ENCODE results near the gene STK31. TPM values are rescaled to one million over a fixed set of nuclear protein-coding genes. Genes with fewer than 3 reads are reported as not detected.

Gene STK31
- total RNA-seq, 4 donors from 2014 or later, result 2.1 TPM; not detected in 2

- no peaks in the 10 kb centered on the region for H3K27me3 ChIP-seq
- no peaks in the 10 kb centered on the region for H3K9me3 ChIP-seq
- no peak overlapping the region for H3K27ac ChIP-seq
- H3K36me3 ChIP-seq, result no peaks in the 10 kb centered on the region
- no peak overlapping the region for H3K4me3 ChIP-seq
- intact Hi-C loops (cut with DNase I; ENCODE audit: low total_unique reads), result no loop called here
- no peak for TF ChIP-seq POLR2A (IDR thresholded peaks at IDR 0.05)
- peak in 2 of 4 experiments; percentile 12 to 38 for TF ChIP-seq CTCF (IDR thresholded peaks at IDR 0.05)
- peak in 1 of 2 donors; percentile 19 for DNase-seq
- H3K4me1 ChIP-seq, result no peaks in the 10 kb centered on the region
These were observed 13.0 kb upstream of the STK31 start for GRCh38 chr7:23696916-23697441.

GRCh38 chr7:23698822-23699221 is 11.2 kb upstream of the STK31 start:
- TF ChIP-seq POLR2A (IDR thresholded peaks at IDR 0.05), result no peak
- no peak for TF ChIP-seq CTCF (IDR thresholded peaks at IDR 0.05)
- no peak for DNase-seq
- no peaks in the 10 kb centered on the region for H3K36me3 ChIP-seq
- H3K27me3 ChIP-seq, result no peaks in the 10 kb centered on the region
- no peaks in the 10 kb centered on the region for H3K4me1 ChIP-seq
- intact Hi-C loops (cut with DNase I; ENCODE audit: low total_unique reads), result no loop called here
- no peak overlapping the region for H3K27ac ChIP-seq
- no peaks in the 10 kb centered on the region for H3K9me3 ChIP-seq
- H3K4me3 ChIP-seq, result no peak overlapping the region

- no peaks in the 10 kb centered on the region for H3K27me3 ChIP-seq
- no peak for DNase-seq
- no peak overlapping the region for H3K4me3 ChIP-seq
- H3K9me3 ChIP-seq, result no peaks in the 10 kb centered on the region
- no peak overlapping the region for H3K27ac ChIP-seq
- TF ChIP-seq POLR2A (IDR thresholded peaks at IDR 0.05), result no peak
- no peak for TF ChIP-seq CTCF (IDR thresholded peaks at IDR 0.05)
- H3K4me1 ChIP-seq, result no peaks in the 10 kb centered on the region
- H3K36me3 ChIP-seq, result no peaks in the 10 kb centered on the region
- intact Hi-C loops (cut with DNase I; ENCODE audit: low total_unique reads), result no loop called here
These were observed 10.0 kb upstream of the STK31 start for GRCh38 chr7:23700046-23700445.

- no peaks in the 10 kb centered on the region for H3K36me3 ChIP-seq
- H3K27ac ChIP-seq, result no peak overlapping the region
- no peaks in the 10 kb centered on the region for H3K9me3 ChIP-seq
- intact Hi-C loops (cut with DNase I; ENCODE audit: low total_unique reads), result no loop called here
- H3K27me3 ChIP-seq, result no peaks in the 10 kb centered on the region
- H3K4me1 ChIP-seq, result no peaks in the 10 kb centered on the region
- H3K4me3 ChIP-seq, result no peak overlapping the region
- DNase-seq, result no peak
- no peak for TF ChIP-seq CTCF (IDR thresholded peaks at IDR 0.05)
- TF ChIP-seq POLR2A (IDR thresholded peaks at IDR 0.05), result no peak
These were observed 803 bp upstream of the STK31 start for GRCh38 chr7:23709081-23709750.

- Histone ChIP-seq H3K4me3 (no peak overlapping the region), H3K27me3 (no peaks in the 10 kb centered on the region), H3K27ac (no peak overlapping the region), H3K4me1 (no peaks in the 10 kb centered on the region), H3K36me3 (no peaks in the 10 kb centered on the region), H3K9me3 (no peaks in the 10 kb centered on the region)
- no peak for DNase-seq
- TF ChIP-seq POLR2A (IDR thresholded peaks at IDR 0.05) (no peak), CTCF (IDR thresholded peaks at IDR 0.05) (peak; percentile 60 to 82 (median 66))
- intact Hi-C loops (cut with DNase I; ENCODE audit: low total_unique reads), result no loop called here
These were observed 2.6 kb downstream of the STK31 start for GRCh38 chr7:23712368-23713284.
